B cell (primary cell): Measurements from ENCODE around the gene TRIM28.

Experiments
- EZH2 ChIP-seq: IDR thresholded peaks from 2 replicates; pipeline ENCODE4 v1.6.1; 2012; ENCODE audit warnings: borderline replicate concordance, low read depth, mild to moderate bottlenecking, moderate library complexity, low read length; ENCODE audit not compliant: insufficient read depth, poor library complexity, severe bottlenecking
- TF ChIP-seq, protein P1 (sequence below): fragments of 200-600 bp; IDR thresholded peaks from one replicate; pipeline ENCODE4 v1.8.0; 2022; ENCODE audit warnings: antibody characterized with exemption, mild to moderate bottlenecking

DNA sequence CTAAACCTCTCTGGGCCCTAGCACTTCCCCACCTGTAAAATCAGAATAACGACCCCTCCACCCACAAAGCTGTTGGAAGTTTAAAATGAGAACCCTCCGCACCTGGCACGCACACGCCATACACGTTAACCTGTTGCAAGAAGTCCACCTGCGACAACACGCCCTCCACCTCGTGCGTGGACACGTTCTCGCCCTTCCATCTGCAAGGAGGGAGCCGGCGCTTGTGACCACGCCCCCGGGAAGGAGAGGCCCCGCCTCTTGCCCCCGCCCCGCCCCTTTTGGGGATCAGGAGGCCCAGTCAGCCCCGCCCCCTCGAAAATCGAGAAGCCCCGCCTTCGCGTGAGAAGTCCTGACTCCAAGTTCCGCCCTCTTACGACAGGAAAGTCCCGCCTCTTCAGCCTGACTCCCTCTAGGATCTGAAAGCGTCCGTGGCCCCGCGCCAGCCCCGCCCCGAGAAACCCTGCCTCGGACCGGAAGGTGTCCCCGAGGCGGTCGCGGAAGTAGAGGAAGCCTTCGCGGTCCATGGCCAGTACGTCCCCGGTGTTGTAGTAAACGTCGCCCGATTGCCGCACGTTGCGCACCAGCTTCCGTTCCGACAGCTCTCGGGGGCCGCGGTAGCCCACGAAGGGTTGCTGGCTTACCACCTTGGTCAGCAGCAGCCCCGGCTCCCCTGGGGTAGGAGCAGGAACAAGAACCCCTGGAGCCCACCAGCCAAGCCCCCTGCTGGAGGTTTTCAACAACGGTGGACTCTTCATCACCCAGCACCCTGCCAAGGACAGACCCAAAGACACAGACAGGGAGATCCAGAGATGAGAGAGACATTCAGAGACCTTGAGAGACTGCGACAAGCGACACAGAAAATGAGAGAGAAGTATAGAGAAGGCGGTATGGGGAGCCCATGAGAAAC is 44.6 kb upstream of the TRIM28 start:
- TF ChIP-seq, protein P1, sequence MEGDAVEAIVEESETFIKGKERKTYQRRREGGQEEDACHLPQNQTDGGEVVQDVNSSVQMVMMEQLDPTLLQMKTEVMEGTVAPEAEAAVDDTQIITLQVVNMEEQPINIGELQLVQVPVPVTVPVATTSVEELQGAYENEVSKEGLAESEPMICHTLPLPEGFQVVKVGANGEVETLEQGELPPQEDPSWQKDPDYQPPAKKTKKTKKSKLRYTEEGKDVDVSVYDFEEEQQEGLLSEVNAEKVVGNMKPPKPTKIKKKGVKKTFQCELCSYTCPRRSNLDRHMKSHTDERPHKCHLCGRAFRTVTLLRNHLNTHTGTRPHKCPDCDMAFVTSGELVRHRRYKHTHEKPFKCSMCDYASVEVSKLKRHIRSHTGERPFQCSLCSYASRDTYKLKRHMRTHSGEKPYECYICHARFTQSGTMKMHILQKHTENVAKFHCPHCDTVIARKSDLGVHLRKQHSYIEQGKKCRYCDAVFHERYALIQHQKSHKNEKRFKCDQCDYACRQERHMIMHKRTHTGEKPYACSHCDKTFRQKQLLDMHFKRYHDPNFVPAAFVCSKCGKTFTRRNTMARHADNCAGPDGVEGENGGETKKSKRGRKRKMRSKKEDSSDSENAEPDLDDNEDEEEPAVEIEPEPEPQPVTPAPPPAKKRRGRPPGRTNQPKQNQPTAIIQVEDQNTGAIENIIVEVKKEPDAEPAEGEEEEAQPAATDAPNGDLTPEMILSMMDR: peak; percentile 45
- TF ChIP-seq EZH2: no peak
